Omental fat pad (tissue), 4 donors: ENCODE data around the gene MSLN. TPM values are rescaled to one million over a fixed set of nuclear protein-coding genes. Genes with fewer than 3 reads are reported as not detected.
"Not testable (repeated sequence)": the region's sequence is repeated elsewhere in the genome, so short reads cannot be mapped to it uniquely, and the experiment has no call there.

Experiments
- ATAC-seq: fragments of 150-250 bp; one replicate; pipeline ENCODE4 v1.9.1; 2016; ENCODE audit warnings: mild to moderate bottlenecking, moderate library complexity; ENCODE audit not compliant: low FRiP score
- DNase-seq: peaks from one replicate; pipeline ENCODE4 v3.0.0-alpha.2; 2019; ENCODE audit warnings: low spot score
- CTCF ChIP-seq, 3 donors: fragments of 450-650 bp; IDR thresholded peaks; one replicate each; pipeline ENCODE4 v1.5.1; 2016 to 2017; ENCODE audit warnings: antibody characterized with exemption in 3 of 3, mild to moderate bottlenecking in 3 of 3, moderate library complexity in 2 of 3
- total RNA-seq, 4 donors: library from RNA; depleted of rRNA; stranded (reverse); fragments of >200 nt; gene quantifications; one replicate each; pipeline ENCODE4 v1.1.0, GENCODE V29; 2016

MSLN gene
- 100 to 1,000 TPM in 2 of 4 donors, 10 to 100 TPM in 1, 1 to 10 TPM in 1; 1.1 to 355 (median 129) TPM for total RNA-seq

- no peak for TF ChIP-seq CTCF (IDR thresholded peaks at IDR 0.05)
- DNase-seq (peak; percentile 38), ATAC-seq (peak; percentile 79)
Measured at GRCh38 chr16:760545-761343, at the start of gene MSLN. Gene MSLN (plus strand): TSS chr16:760734. CDS start chr16:762681, 1,947 bp downstream.

GRCh38 chr16:711084-711483 lies 49.5 kb upstream of the MSLN start:
- ATAC-seq (no peak), DNase-seq (no peak)
- TF ChIP-seq CTCF (IDR thresholded peaks at IDR 0.05) = no peak

GRCh38 chr16:711548-712320 lies 48.8 kb upstream of the MSLN start:
- ATAC-seq (peak; percentile 23), DNase-seq (no peak)
- TF ChIP-seq CTCF (IDR thresholded peaks at IDR 0.05) = peak in 1 of 3 donors; percentile 84

- peak in 1 of 3 donors; percentile 28 for TF ChIP-seq CTCF (IDR thresholded peaks at IDR 0.05)
- ATAC-seq = not testable (repeated sequence)
Measured at GRCh38 chr16:712740-713250, 47.7 kb upstream of the MSLN start.

GRCh38 chr16:714079-714478 lies 46.5 kb upstream of the MSLN start:
- no peak for DNase-seq
- TF ChIP-seq CTCF (IDR thresholded peaks at IDR 0.05) = no peak
- ATAC-seq = no peak

More at GRCh38 chr16:712740-713250, 47.7 kb upstream of the MSLN start:
- DNase-seq = not testable (repeated sequence)

- DNase-seq (peak; percentile 83), ATAC-seq (peak; percentile 87)
- TF ChIP-seq CTCF (IDR thresholded peaks at IDR 0.05) = no peak
Measured at GRCh38 chr16:714558-715476, 45.7 kb upstream of the MSLN start, which contains the start of gene METRN. Gene METRN (plus strand): TSS chr16:715118. CDS start chr16:715290, 172 bp downstream.
